HG03521 (cell line): ENCODE data around the gene GPR6.

Source experiments
- ATAC-seq: cut with Tn5 transposase; IDR thresholded peaks from one replicate; pipeline ENCODE4 v1.9.1; 2021; ENCODE audit warnings: mild to moderate bottlenecking, moderate library complexity; ENCODE audit not compliant: unreplicated experiment

GPR6 gene

GRCh38 chr6:109978174-109979032, at the start of gene GPR6:
GPR6 (plus strand) TSS chr6:109978311; CDS start chr6:109979113, 802 bp downstream.
- ATAC-seq: no peak

GRCh38 chr6:109934293-109934692, 43.8 kb upstream of the GPR6 start:
- no peak for ATAC-seq

GRCh38 chr6:109939654-109940053, 38.5 kb upstream of the GPR6 start:
- ATAC-seq: no peak

- no peak for ATAC-seq
These were observed 33.7 kb upstream of the GPR6 start for GRCh38 chr6:109944448-109944847.

DNA sequence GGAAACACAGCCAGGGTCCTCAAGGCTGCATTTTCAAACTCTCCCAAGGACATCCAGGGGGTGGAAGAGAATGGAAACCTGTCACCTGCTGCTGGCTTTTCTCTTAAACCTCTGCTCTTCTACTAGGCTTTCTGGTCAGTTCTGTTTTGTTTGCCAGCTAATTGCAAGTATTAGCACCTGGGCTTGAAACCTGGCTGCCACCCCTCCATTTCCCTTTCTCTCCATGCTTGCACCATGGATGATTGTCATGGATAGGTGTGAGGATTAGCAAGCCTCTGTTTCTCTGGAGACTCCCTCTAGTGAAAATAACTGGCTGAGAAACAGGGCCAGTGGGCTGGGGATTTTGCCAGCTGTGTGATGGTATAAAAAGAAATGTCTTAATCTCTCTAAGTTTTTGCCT, 33.0 kb upstream of the GPR6 start:
- no peak for ATAC-seq

- ATAC-seq: no peak
These were observed 31.1 kb upstream of the GPR6 start for GRCh38 chr6:109946979-109947378.

- no peak for ATAC-seq
These were observed 28.6 kb upstream of the GPR6 start for GRCh38 chr6:109949281-109950065.

- ATAC-seq: no peak
These were observed 22.6 kb upstream of the GPR6 start for GRCh38 chr6:109955491-109955890.

GRCh38 chr6:109958626-109959025, 19.5 kb upstream of the GPR6 start:
- no peak for ATAC-seq

DNA sequence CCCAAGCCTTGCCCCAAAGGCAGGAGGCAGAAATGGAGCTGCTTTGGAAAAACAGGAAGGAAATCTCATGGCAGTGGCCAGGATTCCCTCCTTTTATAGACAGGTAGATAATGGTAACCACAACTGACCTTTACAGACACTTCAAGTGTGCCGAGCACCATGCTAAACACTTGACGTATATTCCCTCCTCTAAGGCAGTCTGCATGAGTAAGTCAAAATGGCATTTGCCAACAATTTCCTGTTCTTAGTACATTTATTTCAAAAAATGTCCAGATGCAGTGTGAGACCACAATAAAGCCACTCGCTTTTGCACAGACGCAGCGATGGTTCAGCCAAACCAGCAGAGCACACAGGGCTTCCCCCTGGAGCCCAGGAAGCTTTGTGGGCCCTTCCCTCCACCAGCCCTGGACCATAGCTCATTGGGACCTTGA, 16.5 kb upstream of the GPR6 start:
- no peak for ATAC-seq

DNA sequence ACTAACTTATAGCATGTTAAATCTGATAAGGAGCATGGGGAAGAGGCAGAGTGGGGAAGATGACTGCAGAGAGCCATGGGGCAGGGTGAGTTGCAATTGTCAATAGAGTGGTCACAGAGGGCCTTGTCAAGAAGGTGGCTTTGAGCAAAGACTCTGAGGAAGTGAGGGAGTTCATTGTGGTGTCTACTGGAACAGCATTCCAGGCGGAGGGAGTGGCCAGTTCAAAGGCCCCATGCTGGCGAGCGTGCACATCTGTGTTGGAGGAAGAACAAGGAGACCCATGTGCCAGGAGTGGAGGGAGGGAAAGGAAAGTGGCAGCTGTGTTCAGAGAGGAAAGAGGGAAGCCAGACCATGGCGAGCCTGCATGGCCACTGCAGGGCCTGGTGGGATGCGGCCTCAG, 15.8 kb upstream of the GPR6 start:
- ATAC-seq: no peak

DNA sequence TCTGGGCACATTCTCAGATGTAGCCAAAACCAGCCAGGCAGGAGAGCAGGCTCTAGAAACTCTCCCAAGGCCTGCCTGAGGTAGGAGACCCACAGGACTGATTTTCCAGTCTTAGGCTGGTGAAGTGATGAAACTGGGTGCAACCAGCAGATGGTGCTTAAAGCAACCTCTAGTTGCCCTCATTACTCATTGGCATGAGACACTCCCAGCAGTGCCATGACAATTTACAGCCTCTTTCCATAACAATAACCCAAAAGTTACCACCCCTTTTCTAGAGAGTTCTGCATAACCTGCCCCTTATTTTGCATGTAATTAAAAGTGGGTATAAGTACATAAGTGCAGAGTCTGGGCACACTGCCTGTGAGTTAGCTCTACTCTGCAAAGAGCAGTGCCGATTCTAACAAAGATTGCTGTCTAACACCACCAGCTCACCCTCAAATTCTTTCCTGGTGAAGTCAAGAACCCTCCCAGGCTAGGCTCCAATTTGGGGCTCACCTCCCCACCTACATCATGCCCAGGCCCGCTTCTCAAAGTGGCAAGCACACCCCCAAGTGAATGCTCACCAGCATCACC, 14.4 kb upstream of the GPR6 start:
- no peak for ATAC-seq

- ATAC-seq: no peak
These were observed 13.2 kb upstream of the GPR6 start for GRCh38 chr6:109964949-109965348.

DNA sequence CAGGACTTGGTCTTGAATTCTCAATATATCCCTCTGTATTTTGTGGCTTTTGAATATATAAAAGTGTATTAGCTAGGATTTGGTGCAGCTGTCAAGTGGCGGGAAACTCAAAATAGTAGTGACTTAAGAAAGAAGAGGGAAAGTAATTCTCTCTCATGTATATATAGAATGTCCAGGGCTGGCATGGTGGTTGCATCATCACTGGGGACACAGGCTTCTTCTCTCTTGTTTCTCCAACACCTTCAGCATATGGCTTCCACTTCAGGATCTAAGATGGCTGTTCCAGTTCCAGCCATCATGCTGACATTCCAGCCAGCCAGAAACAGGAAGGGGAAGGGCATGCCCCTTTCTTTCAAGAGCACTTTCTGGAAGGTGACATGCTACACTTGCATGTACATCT, 11.8 kb upstream of the GPR6 start:
- ATAC-seq: no peak

DNA sequence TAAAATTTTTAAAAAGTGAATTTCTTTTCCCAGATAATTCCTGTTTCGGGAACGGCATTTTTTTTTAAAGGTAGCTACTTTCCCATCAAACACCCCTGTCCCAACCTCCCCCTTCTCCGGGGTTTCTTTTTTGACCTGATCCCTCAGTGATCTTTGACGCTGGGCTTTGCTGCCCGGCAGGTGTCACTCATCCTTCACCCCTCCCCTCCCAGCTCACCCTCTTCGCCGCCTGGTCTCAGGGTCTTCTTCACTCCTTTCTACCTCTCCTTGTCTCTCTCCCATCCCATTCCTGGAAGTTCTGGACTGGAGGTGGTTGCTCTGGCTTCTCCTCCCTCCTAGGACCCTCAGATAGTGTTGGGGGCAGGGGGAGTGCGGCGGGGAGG, 329 bp upstream of the GPR6 start:
- ATAC-seq: no peak

DNA sequence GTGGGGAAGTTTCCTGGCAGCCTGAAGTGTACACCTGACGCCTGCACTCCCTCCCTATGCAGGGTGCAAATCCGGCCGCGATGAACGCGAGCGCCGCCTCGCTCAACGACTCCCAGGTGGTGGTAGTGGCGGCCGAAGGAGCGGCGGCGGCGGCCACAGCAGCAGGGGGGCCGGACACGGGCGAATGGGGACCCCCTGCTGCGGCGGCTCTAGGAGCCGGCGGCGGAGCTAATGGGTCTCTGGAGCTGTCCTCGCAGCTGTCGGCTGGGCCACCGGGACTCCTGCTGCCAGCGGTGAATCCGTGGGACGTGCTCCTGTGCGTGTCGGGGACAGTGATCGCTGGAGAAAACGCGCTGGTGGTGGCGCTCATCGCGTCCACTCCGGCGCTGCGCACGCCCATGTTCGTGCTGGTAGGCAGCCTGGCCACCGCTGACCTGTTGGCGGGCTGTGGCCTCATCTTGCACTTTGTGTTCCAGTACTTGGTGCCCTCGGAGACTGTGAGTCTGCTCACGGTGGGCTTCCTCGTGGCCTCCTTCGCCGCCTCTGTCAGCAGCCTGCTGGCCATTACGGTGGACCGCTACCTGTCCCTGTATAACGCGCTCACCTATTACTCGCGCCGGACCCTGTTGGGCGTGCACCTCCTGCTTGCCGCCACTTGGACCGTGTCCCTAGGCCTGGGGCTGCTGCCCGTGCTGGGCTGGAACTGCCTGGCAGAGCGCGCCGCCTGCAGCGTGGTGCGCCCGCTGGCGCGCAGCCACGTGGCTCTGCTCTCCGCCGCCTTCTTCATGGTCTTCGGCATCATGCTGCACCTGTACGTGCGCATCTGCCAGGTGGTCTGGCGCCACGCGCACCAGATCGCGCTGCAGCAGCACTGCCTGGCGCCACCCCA, 1.2 kb downstream of the GPR6 start:
- no peak for ATAC-seq

DNA sequence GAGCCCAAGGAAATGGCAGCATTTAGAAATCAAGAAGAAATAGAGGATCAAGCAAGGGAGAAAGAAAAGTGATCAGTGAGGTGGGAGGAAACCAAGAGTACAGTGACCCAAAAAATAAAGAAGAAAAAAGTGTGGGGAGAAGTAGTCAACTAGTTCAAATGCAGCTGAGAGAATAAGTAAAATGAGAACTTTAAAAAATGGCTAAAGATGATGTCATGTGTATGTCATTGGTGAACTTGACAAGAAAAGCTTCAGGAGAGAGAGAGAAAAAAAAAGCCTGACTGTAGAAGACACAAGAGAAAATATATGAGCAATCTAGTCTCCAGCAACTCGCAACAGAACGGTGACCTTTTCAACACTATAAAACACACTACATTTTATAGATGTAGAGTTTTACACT, 6.3 kb downstream of the GPR6 start:
- no peak for ATAC-seq

GRCh38 chr6:109987196-109987595, 9.1 kb downstream of the GPR6 start:
- no peak for ATAC-seq

DNA sequence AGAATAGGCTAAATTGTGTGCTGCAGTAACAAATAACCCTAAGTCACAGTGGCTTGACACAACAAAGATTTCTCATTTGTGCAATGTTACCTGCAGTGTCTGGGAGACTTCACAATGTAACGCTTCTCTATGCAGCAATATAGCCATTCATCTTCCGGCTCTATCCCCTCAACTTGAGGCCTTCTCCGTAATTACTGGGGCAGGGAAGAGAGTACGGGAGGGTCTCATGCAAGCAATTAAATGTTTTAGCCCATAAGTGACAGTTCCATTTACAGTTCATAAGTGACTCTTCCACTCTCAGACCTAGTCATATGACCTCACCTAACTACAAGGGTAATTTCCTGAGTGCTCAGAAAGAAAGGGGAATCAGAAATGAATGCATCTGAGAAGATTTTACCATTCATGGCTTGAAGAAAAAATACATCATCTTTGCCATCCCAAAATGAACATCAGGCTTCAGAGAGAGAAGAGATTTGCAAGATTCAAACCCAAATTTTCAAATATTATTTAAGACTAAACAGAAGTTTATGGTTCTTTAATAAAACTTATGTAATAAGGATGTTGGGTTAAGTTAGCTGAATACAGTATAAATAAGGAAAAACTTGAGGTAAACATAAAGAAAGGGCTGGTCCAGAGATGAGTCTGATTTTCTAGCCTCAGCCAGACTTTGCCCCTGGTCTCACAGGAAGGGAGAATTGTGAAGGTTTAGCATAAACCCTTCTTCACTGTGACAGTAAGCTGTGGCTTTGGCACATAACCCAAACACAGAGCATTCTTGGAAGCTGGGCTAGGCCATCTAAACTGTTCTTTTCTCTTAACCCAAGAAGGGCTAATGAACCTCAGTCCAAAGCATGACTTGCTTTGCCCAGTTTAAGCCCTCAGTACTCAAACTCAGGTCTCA, 13.3 kb downstream of the GPR6 start:
- ATAC-seq: no peak
